H1 (cell line): ENCODE results near the gene SIT1. TPM values are rescaled to one million over a fixed set of nuclear protein-coding genes. Genes with fewer than 3 reads are reported as not detected.

Experiments
- BCL11A ChIP-seq, 2 experiments: IDR thresholded peaks; one replicate each; pipeline ENCODE4 v1.6.1; 2011; ENCODE audit warnings: low read depth in 2 of 2, low read length in 2 of 2, mild to moderate bottlenecking in 2 of 2
- CEBPB ChIP-seq: IDR thresholded peaks from 2 replicates; pipeline ENCODE4 v1.6.1; 2012; ENCODE audit warnings: low read depth, low read length
- MAFK ChIP-seq: IDR thresholded peaks from 2 replicates; pipeline ENCODE4 v1.6.1; 2012; ENCODE audit warnings: low read depth, mild to moderate bottlenecking, improper control_type of control experiment, low read length
- NANOG ChIP-seq: IDR thresholded peaks from 2 replicates; pipeline ENCODE4 v1.6.1; 2011; ENCODE audit warnings: low read length, low read depth, mild to moderate bottlenecking, inconsistent platforms; ENCODE audit not compliant: insufficient read depth, poor library complexity, severe bottlenecking
- POU5F1 ChIP-seq: IDR thresholded peaks from 2 replicates; pipeline ENCODE4 v1.6.1; 2011; ENCODE audit warnings: low read depth, mild to moderate bottlenecking, low read length, moderate library complexity
- TBP ChIP-seq: IDR thresholded peaks from 2 replicates; pipeline ENCODE4 v1.6.1; 2011; ENCODE audit warnings: low read depth, low read length, improper control_type of control experiment
- TEAD4 ChIP-seq: IDR thresholded peaks from 2 replicates; pipeline ENCODE4 v1.6.1; 2012; ENCODE audit warnings: low read depth, low read length, inconsistent platforms, mixed read lengths
- polyA plus RNA-seq, 7 experiments: library from polyadenylated mRNA; depleted of rRNA in 3 of 7; stranded (reverse) in 5 of 7; unstranded in 2 of 7; fragments of >200 nt in 5 of 7; fragments of 200-250 nt in 2 of 7; gene quantifications; 1 replicate in 5 of 7; 2 replicates in 1 of 7; 4 replicates in 1 of 7; pipeline versions ENCODE4 v1.2.1 to v1.2.3, GENCODE V29; 2011 to 2013; ENCODE audit warnings: missing spikeins in 2 of 7, mixed read lengths in 2 of 7
- total RNA-seq: library from RNA; stranded (reverse); fragmentation: NEBNext Ultra II Directional; extraction: Animal tissue kit (Norgen Biotek cat#: 25700); gene quantifications from 2 replicates; pipeline ENCODE4 v1.2.1, GENCODE V29; 2021
- TF ChIP-seq, protein P1 (sequence below): fragments of 300-600 bp; sonication (generic); IDR thresholded peaks from 2 replicates; pipeline ENCODE4 v1.7.1; 2012; ENCODE audit warnings: low read length, moderate library complexity, mild to moderate bottlenecking, inconsistent platforms; ENCODE audit not compliant: insufficient replicate concordance
- TF ChIP-seq, protein P2 (sequence below), 3 experiments: IDR thresholded peaks; 1 replicate in 2 of 3; 2 replicates in 1 of 3; pipeline versions ENCODE4 v1.5.1 to v1.6.1; 2011; ENCODE audit warnings: low read length in 3 of 3, mild to moderate bottlenecking in 3 of 3, inconsistent platforms in 2 of 3, low read depth in 1 of 3, moderate library complexity in 1 of 3; ENCODE audit not compliant: insufficient read depth in 1 of 3; ENCODE audit errors: control extremely low read depth in 1 of 3

SIT1 gene
- total and polyA plus RNA-seq, 2 of the 8 experiments (the other 6 are each of a cell fraction or from before 2014, with no cell fraction given): 8.2 to 12.8 TPM

DNA sequence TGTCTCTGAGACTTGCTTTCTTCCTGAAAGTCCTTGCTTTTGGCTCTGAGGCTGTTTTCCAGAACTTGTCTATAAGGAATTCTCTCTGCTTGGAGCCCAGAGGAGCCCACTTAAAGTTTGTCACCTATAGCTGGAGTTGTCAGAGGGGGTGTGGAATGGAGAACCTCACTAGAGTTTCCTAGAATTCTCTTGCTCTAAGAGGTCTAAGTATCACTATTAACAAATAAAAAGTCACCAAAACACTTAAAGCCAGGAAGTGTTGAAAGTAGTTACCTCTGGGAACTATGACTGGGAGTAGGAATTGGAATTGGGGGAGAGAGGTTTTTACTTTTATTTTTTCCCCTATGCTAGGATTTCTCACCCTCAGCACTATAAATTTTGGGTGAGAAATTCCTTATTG, 15.0 kb downstream of the SIT1 start (continued):
- TF ChIP-seq, protein P1, sequence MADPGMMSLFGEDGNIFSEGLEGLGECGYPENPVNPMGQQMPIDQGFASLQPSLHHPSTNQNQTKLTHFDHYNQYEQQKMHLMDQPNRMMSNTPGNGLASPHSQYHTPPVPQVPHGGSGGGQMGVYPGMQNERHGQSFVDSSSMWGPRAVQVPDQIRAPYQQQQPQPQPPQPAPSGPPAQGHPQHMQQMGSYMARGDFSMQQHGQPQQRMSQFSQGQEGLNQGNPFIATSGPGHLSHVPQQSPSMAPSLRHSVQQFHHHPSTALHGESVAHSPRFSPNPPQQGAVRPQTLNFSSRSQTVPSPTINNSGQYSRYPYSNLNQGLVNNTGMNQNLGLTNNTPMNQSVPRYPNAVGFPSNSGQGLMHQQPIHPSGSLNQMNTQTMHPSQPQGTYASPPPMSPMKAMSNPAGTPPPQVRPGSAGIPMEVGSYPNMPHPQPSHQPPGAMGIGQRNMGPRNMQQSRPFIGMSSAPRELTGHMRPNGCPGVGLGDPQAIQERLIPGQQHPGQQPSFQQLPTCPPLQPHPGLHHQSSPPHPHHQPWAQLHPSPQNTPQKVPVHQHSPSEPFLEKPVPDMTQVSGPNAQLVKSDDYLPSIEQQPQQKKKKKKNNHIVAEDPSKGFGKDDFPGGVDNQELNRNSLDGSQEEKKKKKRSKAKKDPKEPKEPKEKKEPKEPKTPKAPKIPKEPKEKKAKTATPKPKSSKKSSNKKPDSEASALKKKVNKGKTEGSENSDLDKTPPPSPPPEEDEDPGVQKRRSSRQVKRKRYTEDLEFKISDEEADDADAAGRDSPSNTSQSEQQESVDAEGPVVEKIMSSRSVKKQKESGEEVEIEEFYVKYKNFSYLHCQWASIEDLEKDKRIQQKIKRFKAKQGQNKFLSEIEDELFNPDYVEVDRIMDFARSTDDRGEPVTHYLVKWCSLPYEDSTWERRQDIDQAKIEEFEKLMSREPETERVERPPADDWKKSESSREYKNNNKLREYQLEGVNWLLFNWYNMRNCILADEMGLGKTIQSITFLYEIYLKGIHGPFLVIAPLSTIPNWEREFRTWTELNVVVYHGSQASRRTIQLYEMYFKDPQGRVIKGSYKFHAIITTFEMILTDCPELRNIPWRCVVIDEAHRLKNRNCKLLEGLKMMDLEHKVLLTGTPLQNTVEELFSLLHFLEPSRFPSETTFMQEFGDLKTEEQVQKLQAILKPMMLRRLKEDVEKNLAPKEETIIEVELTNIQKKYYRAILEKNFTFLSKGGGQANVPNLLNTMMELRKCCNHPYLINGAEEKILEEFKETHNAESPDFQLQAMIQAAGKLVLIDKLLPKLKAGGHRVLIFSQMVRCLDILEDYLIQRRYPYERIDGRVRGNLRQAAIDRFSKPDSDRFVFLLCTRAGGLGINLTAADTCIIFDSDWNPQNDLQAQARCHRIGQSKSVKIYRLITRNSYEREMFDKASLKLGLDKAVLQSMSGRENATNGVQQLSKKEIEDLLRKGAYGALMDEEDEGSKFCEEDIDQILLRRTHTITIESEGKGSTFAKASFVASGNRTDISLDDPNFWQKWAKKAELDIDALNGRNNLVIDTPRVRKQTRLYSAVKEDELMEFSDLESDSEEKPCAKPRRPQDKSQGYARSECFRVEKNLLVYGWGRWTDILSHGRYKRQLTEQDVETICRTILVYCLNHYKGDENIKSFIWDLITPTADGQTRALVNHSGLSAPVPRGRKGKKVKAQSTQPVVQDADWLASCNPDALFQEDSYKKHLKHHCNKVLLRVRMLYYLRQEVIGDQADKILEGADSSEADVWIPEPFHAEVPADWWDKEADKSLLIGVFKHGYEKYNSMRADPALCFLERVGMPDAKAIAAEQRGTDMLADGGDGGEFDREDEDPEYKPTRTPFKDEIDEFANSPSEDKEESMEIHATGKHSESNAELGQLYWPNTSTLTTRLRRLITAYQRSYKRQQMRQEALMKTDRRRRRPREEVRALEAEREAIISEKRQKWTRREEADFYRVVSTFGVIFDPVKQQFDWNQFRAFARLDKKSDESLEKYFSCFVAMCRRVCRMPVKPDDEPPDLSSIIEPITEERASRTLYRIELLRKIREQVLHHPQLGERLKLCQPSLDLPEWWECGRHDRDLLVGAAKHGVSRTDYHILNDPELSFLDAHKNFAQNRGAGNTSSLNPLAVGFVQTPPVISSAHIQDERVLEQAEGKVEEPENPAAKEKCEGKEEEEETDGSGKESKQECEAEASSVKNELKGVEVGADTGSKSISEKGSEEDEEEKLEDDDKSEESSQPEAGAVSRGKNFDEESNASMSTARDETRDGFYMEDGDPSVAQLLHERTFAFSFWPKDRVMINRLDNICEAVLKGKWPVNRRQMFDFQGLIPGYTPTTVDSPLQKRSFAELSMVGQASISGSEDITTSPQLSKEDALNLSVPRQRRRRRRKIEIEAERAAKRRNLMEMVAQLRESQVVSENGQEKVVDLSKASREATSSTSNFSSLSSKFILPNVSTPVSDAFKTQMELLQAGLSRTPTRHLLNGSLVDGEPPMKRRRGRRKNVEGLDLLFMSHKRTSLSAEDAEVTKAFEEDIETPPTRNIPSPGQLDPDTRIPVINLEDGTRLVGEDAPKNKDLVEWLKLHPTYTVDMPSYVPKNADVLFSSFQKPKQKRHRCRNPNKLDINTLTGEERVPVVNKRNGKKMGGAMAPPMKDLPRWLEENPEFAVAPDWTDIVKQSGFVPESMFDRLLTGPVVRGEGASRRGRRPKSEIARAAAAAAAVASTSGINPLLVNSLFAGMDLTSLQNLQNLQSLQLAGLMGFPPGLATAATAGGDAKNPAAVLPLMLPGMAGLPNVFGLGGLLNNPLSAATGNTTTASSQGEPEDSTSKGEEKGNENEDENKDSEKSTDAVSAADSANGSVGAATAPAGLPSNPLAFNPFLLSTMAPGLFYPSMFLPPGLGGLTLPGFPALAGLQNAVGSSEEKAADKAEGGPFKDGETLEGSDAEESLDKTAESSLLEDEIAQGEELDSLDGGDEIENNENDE: no peak
- TF ChIP-seq MAFK: no peak
- TF ChIP-seq CEBPB: no peak
- TF ChIP-seq, protein P2, sequence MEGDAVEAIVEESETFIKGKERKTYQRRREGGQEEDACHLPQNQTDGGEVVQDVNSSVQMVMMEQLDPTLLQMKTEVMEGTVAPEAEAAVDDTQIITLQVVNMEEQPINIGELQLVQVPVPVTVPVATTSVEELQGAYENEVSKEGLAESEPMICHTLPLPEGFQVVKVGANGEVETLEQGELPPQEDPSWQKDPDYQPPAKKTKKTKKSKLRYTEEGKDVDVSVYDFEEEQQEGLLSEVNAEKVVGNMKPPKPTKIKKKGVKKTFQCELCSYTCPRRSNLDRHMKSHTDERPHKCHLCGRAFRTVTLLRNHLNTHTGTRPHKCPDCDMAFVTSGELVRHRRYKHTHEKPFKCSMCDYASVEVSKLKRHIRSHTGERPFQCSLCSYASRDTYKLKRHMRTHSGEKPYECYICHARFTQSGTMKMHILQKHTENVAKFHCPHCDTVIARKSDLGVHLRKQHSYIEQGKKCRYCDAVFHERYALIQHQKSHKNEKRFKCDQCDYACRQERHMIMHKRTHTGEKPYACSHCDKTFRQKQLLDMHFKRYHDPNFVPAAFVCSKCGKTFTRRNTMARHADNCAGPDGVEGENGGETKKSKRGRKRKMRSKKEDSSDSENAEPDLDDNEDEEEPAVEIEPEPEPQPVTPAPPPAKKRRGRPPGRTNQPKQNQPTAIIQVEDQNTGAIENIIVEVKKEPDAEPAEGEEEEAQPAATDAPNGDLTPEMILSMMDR (IDR thresholded peaks at IDR 0.05; ENCODE audit: control extremely low read depth in 1 of 3, insufficient read depth in 1 of 3, low read depth in 1 of 3, low read length in 3 of 3): no peak
- TF ChIP-seq BCL11A (IDR thresholded peaks at IDR 0.05; ENCODE audit: low read depth in 2 of 2, low read length in 2 of 2): no peak
- no peak for TF ChIP-seq TEAD4
- no peak for TF ChIP-seq POU5F1
- TF ChIP-seq TBP: no peak
- TF ChIP-seq NANOG: no peak
